NCI-H510A treated with DMSO at 0.1 percent for 48 hours (cell line): ENCODE results near the gene ZNF154.
"Not testable (repeated sequence)": the region's sequence is repeated elsewhere in the genome, so short reads cannot be mapped to it uniquely, and the experiment has no call there.

Experiments
- DNase-seq: peaks from one replicate; lab custom pipeline; 2025; lab: John Stamatoyannopoulos, UW

ZNF154 gene

GRCh38 chr19:57708641-57709361, at the start of gene ZNF154:
Gene ZNF154 (minus strand): TSS chr19:57709204. CDS start chr19:57708971, 233 bp downstream.
- no peak for DNase-seq

GRCh38 chr19:57757941-57758340, 48.9 kb upstream of the ZNF154 start:
- no peak for DNase-seq

- DNase-seq = no peak
These were observed 46.0 kb upstream of the ZNF154 start for GRCh38 chr19:57755031-57755430.

GRCh38 chr19:57754091-57754673, 45.2 kb upstream of the ZNF154 start:
- DNase-seq = no peak

GRCh38 chr19:57748029-57748428, 39.0 kb upstream of the ZNF154 start:
- no peak for DNase-seq

GRCh38 chr19:57747472-57747807, 38.4 kb upstream of the ZNF154 start:
- DNase-seq = no peak

GRCh38 chr19:57746580-57747471, 37.8 kb upstream of the ZNF154 start, which contains the start of gene ZNF776:
Gene ZNF776 (plus strand): TSS chr19:57746815. CDS start chr19:57747059, 244 bp downstream.
- peak; percentile 81 for DNase-seq

- DNase-seq = not testable (repeated sequence)
These were observed 29.8 kb upstream of the ZNF154 start for GRCh38 chr19:57738770-57739169.

GRCh38 chr19:57738320-57738719, 29.3 kb upstream of the ZNF154 start:
- not testable (repeated sequence) for DNase-seq

- no peak for DNase-seq
These were observed 11.9 kb upstream of the ZNF154 start for GRCh38 chr19:57720878-57721277.

GRCh38 chr19:57719901-57720519, 11.0 kb upstream of the ZNF154 start:
- DNase-seq = no peak

GRCh38 chr19:57719424-57719823, 10.4 kb upstream of the ZNF154 start:
- no peak for DNase-seq

- no peak for DNase-seq
These were observed 3.2 kb upstream of the ZNF154 start for GRCh38 chr19:57712222-57712621.

- no peak for DNase-seq
These were observed 612 bp upstream of the ZNF154 start for GRCh38 chr19:57709616-57710015.

GRCh38 chr19:57706346-57706745, 2.7 kb downstream of the ZNF154 start:
- no peak for DNase-seq

GRCh38 chr19:57701625-57702024, 7.4 kb downstream of the ZNF154 start:
- DNase-seq = no peak

- no peak for DNase-seq
These were observed 19.3 kb downstream of the ZNF154 start for GRCh38 chr19:57689750-57690149.

GRCh38 chr19:57688011-57688763, 20.8 kb downstream of the ZNF154 start:
- DNase-seq = no peak

GRCh38 chr19:57687363-57688010, 21.5 kb downstream of the ZNF154 start:
- no peak for DNase-seq

- no peak for DNase-seq
These were observed 22.3 kb downstream of the ZNF154 start for GRCh38 chr19:57686727-57687126.

GRCh38 chr19:57682226-57682766, 26.7 kb downstream of the ZNF154 start:
- DNase-seq = no peak
